ENCODE results near the gene PSAPL1.

DNA sequence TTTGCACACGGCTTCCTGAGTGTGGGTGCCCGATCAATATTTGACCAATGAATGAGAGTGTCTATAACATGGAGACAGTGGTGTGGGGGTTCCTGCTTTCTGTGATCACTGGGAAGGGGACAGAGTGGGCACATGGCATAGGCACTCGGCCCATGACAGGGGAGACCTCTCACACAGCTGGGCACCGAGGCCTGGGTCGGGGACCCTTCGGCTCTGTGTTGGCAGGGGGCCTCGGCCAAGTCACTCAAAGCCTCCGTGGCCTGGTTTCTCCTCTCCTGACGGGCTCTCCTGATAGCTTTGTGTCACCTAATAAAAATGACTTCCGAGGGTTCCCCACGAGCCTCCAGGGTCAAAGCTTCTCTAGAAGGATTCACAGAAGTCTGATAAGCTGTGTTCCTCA is 43.9 kb upstream of the PSAPL1 start:
- TF ChIP-seq CTCF (IDR thresholded peaks at IDR 0.05) = no peak
- TF ChIP-seq POLR2A (IDR thresholded peaks at IDR 0.05) = no peak
